Activated CD8-positive, alpha-beta memory T cell treated with anti-CD3 and anti-CD28 coated beads, Interleukin-2, amount 10 ng/mL, durations not matched to agents 7 days and 5 days (primary cell): ENCODE results near the gene GRB7. TPM values are rescaled to one million over a fixed set of nuclear protein-coding genes. Genes with fewer than 3 reads are reported as not detected.
"Not testable (repeated sequence)": the region's sequence is repeated elsewhere in the genome, so short reads cannot be mapped to it uniquely, and the experiment has no call there.

ENCODE experiments used
- ATAC-seq: fragments of 150-1000 bp; cut with Tn5 transposase; one replicate; pipeline ENCODE4 v1.10.0; 2021; ENCODE audit warnings: moderate library complexity
- CTCF ChIA-PET: fragments of 350-600 bp; sonication (Branson Sonifier 250); formaldehyde crosslinking; loops from one replicate; lab custom pipeline; 2021; ENCODE audit warnings: antibody characterized with exemption; lab: Charles Lee
- DNase-seq: peaks from one replicate; pipeline ENCODE4 v3.0.0-alpha.2; 2020
- H3K27ac Mint-ChIP-seq: one replicate; pipeline ENCODE4 v1.8.0; 2021; ENCODE audit warnings: mild to moderate bottlenecking, mixed read lengths
- H3K27me3 Mint-ChIP-seq: one replicate; pipeline ENCODE4 v1.8.0; 2021; ENCODE audit warnings: mixed read lengths
- H3K36me3 Mint-ChIP-seq: one replicate; pipeline ENCODE4 v1.8.0; 2021; ENCODE audit warnings: mild to moderate bottlenecking, mixed read lengths
- H3K4me1 Mint-ChIP-seq: one replicate; pipeline ENCODE4 v1.8.0; 2021; ENCODE audit warnings: mixed read lengths
- H3K4me3 Mint-ChIP-seq: one replicate; pipeline ENCODE4 v1.8.0; 2021; ENCODE audit warnings: mild to moderate bottlenecking, moderate library complexity, mixed read lengths
- H3K9me3 Mint-ChIP-seq: one replicate; pipeline ENCODE4 v1.8.0; 2022; ENCODE audit warnings: low read depth, mixed read lengths
- total RNA-seq, 2 experiments: library from RNA; stranded (reverse); gene quantifications; one replicate each; pipeline ENCODE4 v1.2.3, GENCODE V29; 2021

Gene GRB7
- under 1 TPM in 1 of 2 experiments, not detected in 1; 0.19 TPM for total RNA-seq

- CTCF ChIA-PET = no interaction called here
- ATAC-seq (no peak), DNase-seq (no peak)
- Mint-ChIP-seq H3K36me3 (no peaks in the 10 kb centered on the region), H3K9me3 (no peaks in the 10 kb centered on the region), H3K27ac (no peak within 1 kb of the TSS), H3K27me3 (peaks cover 8% of the 10 kb centered on the region), H3K4me1 (peaks cover 12% of the 10 kb centered on the region), H3K4me3 (no peak within 1 kb of the TSS)
These were observed at the start of gene GRB7 for GRCh38 chr17:39737760-39738567. Gene GRB7, plus strand, starts transcription at chr17:39737938. Its CDS starts 4,364 bp downstream, at chr17:39742302.

GRCh38 chr17:39688475-39688835 lies 49.3 kb upstream of the GRB7 start:
- ATAC-seq (no peak), DNase-seq (no peak)
- CTCF ChIA-PET = interaction anchor here (0.7 to 7.3 kb wide), 11 partner anchors 9 to 524 kb away, joined by 3 to 49 read pairs (median 4); partner anchors contain the start of genes MIEN1, PNMT, PSMD3 and STARD3
- Mint-ChIP-seq H3K9me3 (no peaks in the 10 kb centered on the region), H3K27me3 (no peaks in the 10 kb centered on the region), H3K4me1 (peaks cover 18% of the 10 kb centered on the region), H3K36me3 (peaks cover 3% of the 10 kb centered on the region), H3K4me3 (peak overlapping the region; percentile 91), H3K27ac (peak overlapping the region; percentile 92)

GRCh38 chr17:39688945-39689344 lies 48.8 kb upstream of the GRB7 start:
- H3K4me3 Mint-ChIP-seq = peak overlapping the region; percentile 91
- no peaks in the 10 kb centered on the region for H3K27me3 Mint-ChIP-seq
- H3K27ac Mint-ChIP-seq = peak overlapping the region; percentile 92
- CTCF ChIA-PET = interaction anchor here (0.7 to 7.3 kb wide), 5 partner anchors 13 to 67 kb away, joined by 3 to 49 read pairs (median 13); partner anchors contain the start of gene MIEN1
- H3K4me1 Mint-ChIP-seq = peaks cover 18% of the 10 kb centered on the region
- no peaks in the 10 kb centered on the region for H3K9me3 Mint-ChIP-seq
- H3K36me3 Mint-ChIP-seq = peaks cover 3% of the 10 kb centered on the region
- ATAC-seq (no peak), DNase-seq (no peak)

GRCh38 chr17:39694593-39694992 lies 43.1 kb upstream of the GRB7 start:
- no peak for DNase-seq
- no peak for ATAC-seq
- H3K27ac Mint-ChIP-seq = no peak overlapping the region
- H3K27me3 Mint-ChIP-seq = peaks cover 13% of the 10 kb centered on the region
- CTCF ChIA-PET = interaction anchor here (1.8 kb wide), 1 partner anchor 40 kb away, joined by 4 read pairs; no protein-coding TSS in a partner anchor
- H3K9me3 Mint-ChIP-seq = no peaks in the 10 kb centered on the region
- H3K4me3 Mint-ChIP-seq = no peak overlapping the region
- H3K4me1 Mint-ChIP-seq = peaks cover 1% of the 10 kb centered on the region
- no peaks in the 10 kb centered on the region for H3K36me3 Mint-ChIP-seq

- DNase-seq = no peak
- ATAC-seq = peak; percentile 12
- peaks cover 4% of the 10 kb centered on the region for H3K4me1 Mint-ChIP-seq
- H3K27me3 Mint-ChIP-seq = peaks cover 17% of the 10 kb centered on the region
- H3K27ac Mint-ChIP-seq = no peak overlapping the region
- H3K36me3 Mint-ChIP-seq = no peaks in the 10 kb centered on the region
- H3K9me3 Mint-ChIP-seq = no peaks in the 10 kb centered on the region
- no peak overlapping the region for H3K4me3 Mint-ChIP-seq
- CTCF ChIA-PET = interaction anchor here (1.4 to 1.8 kb wide), 2 partner anchors 26 to 40 kb away, joined by 3 to 4 read pairs; no protein-coding TSS in a partner anchor
These were observed 42.7 kb upstream of the GRB7 start for GRCh38 chr17:39695089-39695474.

GRCh38 chr17:39696731-39697130 lies 41.0 kb upstream of the GRB7 start:
- Mint-ChIP-seq H3K4me1 (peaks cover 4% of the 10 kb centered on the region), H3K9me3 (no peaks in the 10 kb centered on the region)

GRCh38 chr17:39697961-39698360 lies 39.8 kb upstream of the GRB7 start:
- H3K36me3 Mint-ChIP-seq = no peaks in the 10 kb centered on the region
- peaks cover 42% of the 10 kb centered on the region for H3K27me3 Mint-ChIP-seq
- H3K4me1 Mint-ChIP-seq = peaks cover 4% of the 10 kb centered on the region
- H3K4me3 Mint-ChIP-seq = no peak overlapping the region
- no peak for ATAC-seq
- CTCF ChIA-PET = no interaction called here
- no peaks in the 10 kb centered on the region for H3K9me3 Mint-ChIP-seq
- H3K27ac Mint-ChIP-seq = no peak overlapping the region
- DNase-seq = no peak

More at GRCh38 chr17:39696731-39697130, 41.0 kb upstream of the GRB7 start:
- no peak for DNase-seq
- no peak for ATAC-seq
- peaks cover 31% of the 10 kb centered on the region for H3K27me3 Mint-ChIP-seq
- no peak overlapping the region for H3K4me3 Mint-ChIP-seq
- H3K27ac Mint-ChIP-seq = no peak overlapping the region
- H3K36me3 Mint-ChIP-seq = no peaks in the 10 kb centered on the region
- CTCF ChIA-PET = interaction anchor here (0.8 to 1.8 kb wide), 4 partner anchors 28 to 73 kb away, joined by 3 to 6 read pairs (median 3); no protein-coding TSS in a partner anchor

- not testable (repeated sequence) for H3K27ac Mint-ChIP-seq, H3K9me3 Mint-ChIP-seq, H3K36me3 Mint-ChIP-seq, H3K4me3 Mint-ChIP-seq, ATAC-seq, DNase-seq
- CTCF ChIA-PET = interaction anchor here (1.7 kb wide), 1 partner anchor 30 kb away, joined by 5 read pairs; no protein-coding TSS in a partner anchor
- Mint-ChIP-seq H3K4me1 (peaks cover 10% of the 10 kb centered on the region), H3K27me3 (peaks cover 45% of the 10 kb centered on the region)
These were observed 38.5 kb upstream of the GRB7 start for GRCh38 chr17:39699157-39699817.

- no peak within 1 kb of the TSS for H3K4me3 Mint-ChIP-seq
- CTCF ChIA-PET = interaction anchor here (1.7 kb wide), 1 partner anchor 30 kb away, joined by 5 read pairs; no protein-coding TSS in a partner anchor
- H3K27me3 Mint-ChIP-seq = peaks cover 45% of the 10 kb centered on the region
- DNase-seq (no peak), ATAC-seq (no peak)
- no peaks in the 10 kb centered on the region for H3K9me3 Mint-ChIP-seq
- peaks cover 10% of the 10 kb centered on the region for H3K4me1 Mint-ChIP-seq
- no peaks in the 10 kb centered on the region for H3K36me3 Mint-ChIP-seq
- no peak within 1 kb of the TSS for H3K27ac Mint-ChIP-seq
These were observed 38.0 kb upstream of the GRB7 start, which contains the start of gene ERBB2 for GRCh38 chr17:39699818-39700147. Gene ERBB2, plus strand, starts transcription at chr17:39700064. Its CDS starts 175 bp downstream, at chr17:39700239.

GRCh38 chr17:39700148-39700987 lies 37.4 kb upstream of the GRB7 start:
- H3K27me3 Mint-ChIP-seq = peaks cover 45% of the 10 kb centered on the region
- H3K36me3 Mint-ChIP-seq = no peaks in the 10 kb centered on the region
- no peak overlapping the region for H3K4me3 Mint-ChIP-seq
- no peaks in the 10 kb centered on the region for H3K9me3 Mint-ChIP-seq
- ATAC-seq (peak; percentile 17), DNase-seq (no peak)
- H3K27ac Mint-ChIP-seq = no peak overlapping the region
- H3K4me1 Mint-ChIP-seq = peaks cover 10% of the 10 kb centered on the region
- CTCF ChIA-PET = interaction anchor here (1.7 kb wide), 1 partner anchor 29 kb away, joined by 5 read pairs; no protein-coding TSS in a partner anchor

GRCh38 chr17:39701012-39701783 lies 36.5 kb upstream of the GRB7 start:
- peaks cover 45% of the 10 kb centered on the region for H3K27me3 Mint-ChIP-seq
- peaks cover 10% of the 10 kb centered on the region for H3K4me1 Mint-ChIP-seq
- CTCF ChIA-PET = no interaction called here
- H3K9me3 Mint-ChIP-seq = no peaks in the 10 kb centered on the region
- ATAC-seq (no peak), DNase-seq (no peak)
- no peak overlapping the region for H3K4me3 Mint-ChIP-seq
- H3K27ac Mint-ChIP-seq = no peak overlapping the region
- no peaks in the 10 kb centered on the region for H3K36me3 Mint-ChIP-seq

GRCh38 chr17:39701784-39702422 lies 35.8 kb upstream of the GRB7 start:
- Mint-ChIP-seq H3K4me3 (no peak overlapping the region), H3K27ac (no peak overlapping the region), H3K27me3 (peaks cover 45% of the 10 kb centered on the region), H3K9me3 (no peaks in the 10 kb centered on the region), H3K4me1 (peaks cover 14% of the 10 kb centered on the region), H3K36me3 (no peaks in the 10 kb centered on the region)
- DNase-seq (no peak), ATAC-seq (no peak)
- CTCF ChIA-PET = no interaction called here
